CD14-positive monocyte (primary cell): ENCODE measurements around the gene FAM181B. TPM values are rescaled to one million over a fixed set of nuclear protein-coding genes. Genes with fewer than 3 reads are reported as not detected.

Source experiments
- DNase-seq, 3 donors: peaks; one replicate each; pipeline ENCODE4 v3.0.0-alpha.2; 2011 to 2022
- H2AFZ ChIP-seq: 2 replicates; pipeline ENCODE4 v1.6.0; 2012; ENCODE audit warnings: mild to moderate bottlenecking, low read depth, low read length, inconsistent platforms; ENCODE audit not compliant: insufficient read depth, poor library complexity, severe bottlenecking
- H3K27ac ChIP-seq, 2 donors: 1 replicate in 1 of 2; 2 replicates in 1 of 2; pipeline ENCODE4 v1.5.1; 2012 to 2013; ENCODE audit warnings: low read length in 2 of 2, control low read depth in 1 of 2, inconsistent platforms in 1 of 2, low read depth in 1 of 2, mild to moderate bottlenecking in 1 of 2
- H3K27me3 ChIP-seq, 2 donors: one replicate each; pipeline versions ENCODE4 v1.6.0 to v1.6.1; 2011 to 2013; ENCODE audit warnings: low read length in 2 of 2; ENCODE audit not compliant: control insufficient read depth in 2 of 2, insufficient read depth in 2 of 2
- H3K36me3 ChIP-seq, 2 donors: replicated peaks in 1 of 2; 1 replicate in 1 of 2; 2 replicates in 1 of 2; pipeline versions ENCODE4 v1.5.1 to v1.6.1; 2012 to 2013; ENCODE audit warnings: low read length in 2 of 2, control low read depth in 1 of 2, inconsistent platforms in 1 of 2, mild to moderate bottlenecking in 1 of 2; ENCODE audit not compliant: insufficient read depth in 2 of 2, control insufficient read depth in 1 of 2
- H3K4me1 ChIP-seq, 2 donors: 1 replicate in 1 of 2; 2 replicates in 1 of 2; pipeline versions ENCODE4 v1.5.1 to v1.6.1; 2012 to 2013; ENCODE audit warnings: low read length in 2 of 2, control low read depth in 1 of 2, inconsistent platforms in 1 of 2, mild to moderate bottlenecking in 1 of 2, moderate library complexity in 1 of 2; ENCODE audit not compliant: insufficient read depth in 2 of 2, control insufficient read depth in 1 of 2
- H3K4me2 ChIP-seq: replicated peaks from 2 replicates; pipeline ENCODE3; 2012; ENCODE audit warnings: low read length, moderate library complexity, mild to moderate bottlenecking; ENCODE audit not compliant: poor library complexity, severe bottlenecking; ENCODE audit errors: extremely low read depth
- H3K4me3 ChIP-seq, 3 experiments: fragments of 200-600 bp in 1 of 3; sonication (generic) in 1 of 3; replicated peaks in 1 of 3; 1 replicate in 2 of 3; 2 replicates in 1 of 3; pipeline ENCODE4 v1.5.1; 2011 to 2013; ENCODE audit warnings: low read length in 3 of 3, mild to moderate bottlenecking in 3 of 3, control low read depth in 2 of 3, low read depth in 2 of 3, inconsistent platforms in 1 of 3, moderate library complexity in 1 of 3
- H3K79me2 ChIP-seq: 2 replicates; pipeline ENCODE4 v1.6.0; 2012; ENCODE audit warnings: mild to moderate bottlenecking, control low read depth, inconsistent platforms, low read length, moderate library complexity; ENCODE audit not compliant: insufficient read depth
- H3K9ac ChIP-seq: 2 replicates; pipeline ENCODE4 v1.6.0; 2017; ENCODE audit warnings: low read length, mild to moderate bottlenecking; ENCODE audit not compliant: insufficient read depth, poor library complexity, severe bottlenecking
- H3K9me3 ChIP-seq, 2 donors: replicated peaks in 1 of 2; 1 replicate in 1 of 2; 2 replicates in 1 of 2; pipeline versions ENCODE4 v1.5.1 to v1.6.1; 2012 to 2013; ENCODE audit warnings: low read length in 2 of 2, control low read depth in 1 of 2; ENCODE audit not compliant: control insufficient read depth in 1 of 2, insufficient read depth in 1 of 2
- H4K20me1 ChIP-seq: 2 replicates; pipeline ENCODE4 v1.6.0; 2012; ENCODE audit warnings: mild to moderate bottlenecking, low read length, control low read depth, moderate library complexity; ENCODE audit not compliant: insufficient read depth
- H3K27ac Mint-ChIP-seq, 7 donors: one replicate each; pipeline ENCODE4 v1.8.0; 2020; ENCODE audit warnings: mild to moderate bottlenecking in 7 of 7, mixed read lengths in 7 of 7, moderate library complexity in 6 of 7, inconsistent platforms in 2 of 7
- H3K27me3 Mint-ChIP-seq, 3 donors: one replicate each; pipeline ENCODE4 v1.8.0; 2021 to 2022; ENCODE audit warnings: low read depth in 3 of 3, mild to moderate bottlenecking in 3 of 3, mixed read lengths in 3 of 3, moderate library complexity in 3 of 3, inconsistent platforms in 1 of 3
- H3K36me3 Mint-ChIP-seq, 2 donors: one replicate each; pipeline ENCODE4 v1.8.0; 2020; ENCODE audit warnings: mixed read lengths in 2 of 2, inconsistent platforms in 1 of 2, mild to moderate bottlenecking in 1 of 2
- H3K4me1 Mint-ChIP-seq: one replicate; pipeline ENCODE4 v1.8.0; 2020; ENCODE audit warnings: mild to moderate bottlenecking, mixed read lengths
- H3K4me3 Mint-ChIP-seq, 2 donors: one replicate each; pipeline ENCODE4 v1.8.0; 2020; ENCODE audit warnings: mild to moderate bottlenecking in 2 of 2, mixed read lengths in 2 of 2, moderate library complexity in 1 of 2
- H3K9me3 Mint-ChIP-seq, 7 donors: one replicate each; pipeline ENCODE4 v1.8.0; 2020 to 2022; ENCODE audit warnings: mixed read lengths in 7 of 7, mild to moderate bottlenecking in 6 of 7, moderate library complexity in 6 of 7, inconsistent platforms in 2 of 7
- CTCF ChIP-seq: fragments of 200-600 bp; IDR thresholded peaks from one replicate; pipeline ENCODE4 v1.8.0; 2022; ENCODE audit warnings: antibody characterized with exemption, mild to moderate bottlenecking
- WGBS: methylation state at CpG from one replicate; pipeline ENCODE4 v1.1.5; 2013; ENCODE audit warnings: missing lambda C conversion rate; ENCODE audit not compliant: insufficient coverage; 5-methylcytosine and 5-hydroxymethylcytosine counted together
- intact Hi-C, 2 donors: fragments of 100-400 bp; cut with micrococcal nuclease; formaldehyde crosslinking; loops; one replicate each; pipeline versions ENCODE4 v1.15.0 to v1.15.1; 2023
- polyA plus RNA-seq, 3 donors: library from polyadenylated mRNA; depleted of rRNA in 1 of 3; unstranded in 2 of 3; stranded (reverse) in 1 of 3; fragments of 300-500 nt in 2 of 3; fragments of >200 nt in 1 of 3; fragmentation: Illumina TruSeq in 2 of 3; gene quantifications; 1 replicate in 2 of 3; 2 replicates in 1 of 3; pipeline ENCODE4 v1.2.3, GENCODE V29; 2012 to 2021

Gene FAM181B
- polyA plus RNA-seq, 3 donors, result not detected

GRCh38 chr11:82719361-82720105 lies 14.1 kb downstream of the FAM181B start:
- Histone ChIP-seq H3K27ac (no peak overlapping the region), H3K4me1 (no peaks in the 10 kb centered on the region), H4K20me1 (no peaks in the 10 kb centered on the region), H3K36me3 (no peaks in the 10 kb centered on the region), H3K4me3 (no peak overlapping the region), H2AFZ (no peak overlapping the region), H3K9me3 (no peaks in the 10 kb centered on the region), H3K79me2 (no peaks in the 10 kb centered on the region), H3K27me3 (no peaks in the 10 kb centered on the region), H3K9ac (no peak overlapping the region), H3K4me2 (no peak overlapping the region)
- intact Hi-C loops, result no loop called here
- peaks cover 0 to 2% (median 0%) of the 10 kb centered on the region in 7 donors for H3K9me3 Mint-ChIP-seq
- no peak overlapping the region for H3K27ac Mint-ChIP-seq
- TF ChIP-seq CTCF, result no peak
- peaks cover 2% of the 10 kb centered on the region for H3K4me1 Mint-ChIP-seq
- DNase-seq, result no peak
- no peaks in the 10 kb centered on the region for H3K36me3 Mint-ChIP-seq
- peaks cover 0 to 8% (median 2%) of the 10 kb centered on the region in 3 donors for H3K27me3 Mint-ChIP-seq
- no peak overlapping the region for H3K4me3 Mint-ChIP-seq
- WGBS, result 92% methylated on average over 4 of the region's 5 CpGs

DNA sequence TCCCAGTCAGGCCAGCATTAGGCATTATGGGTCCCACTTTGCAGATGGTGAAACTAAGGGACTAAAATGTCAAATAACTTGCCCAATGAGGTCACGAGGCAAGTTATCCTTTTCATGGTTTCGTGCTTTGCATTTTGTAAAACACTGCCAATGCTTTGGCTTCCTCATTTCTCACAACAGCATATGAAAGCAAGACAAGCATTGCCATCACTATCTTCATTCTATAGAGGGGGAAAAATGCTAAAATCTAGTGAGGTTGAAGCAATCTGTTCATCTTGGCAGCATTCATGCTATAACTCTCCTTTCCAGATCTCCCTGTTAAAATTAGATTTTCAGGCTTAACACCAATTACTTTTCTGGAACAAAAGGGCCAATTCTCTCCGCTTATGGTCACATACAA lies 14.8 kb downstream of the FAM181B start:
- peaks cover 0 to 8% (median 0%) of the 10 kb centered on the region in 3 donors for H3K27me3 Mint-ChIP-seq
- H3K9me3 Mint-ChIP-seq, result peaks cover 0 to 2% (median 0%) of the 10 kb centered on the region in 7 donors
- no peaks in the 10 kb centered on the region for H3K36me3 ChIP-seq
- no peak overlapping the region for H3K4me3 ChIP-seq
- no peak overlapping the region for H3K4me2 ChIP-seq
- no peaks in the 10 kb centered on the region for H3K27me3 ChIP-seq
- H2AFZ ChIP-seq, result no peak overlapping the region
- no CpG with 5 or more reads among the region's 3 CpGs for whole genome bisulfite sequencing
- no peak for TF ChIP-seq CTCF
- H3K79me2 ChIP-seq, result no peaks in the 10 kb centered on the region
- H3K4me1 Mint-ChIP-seq, result peaks cover 2% of the 10 kb centered on the region
- H3K9ac ChIP-seq, result no peak overlapping the region
- H3K4me3 Mint-ChIP-seq, result no peak overlapping the region
- no peak for DNase-seq
- H3K27ac ChIP-seq, result no peak overlapping the region
- H3K9me3 ChIP-seq, result no peaks in the 10 kb centered on the region
- no peaks in the 10 kb centered on the region for H3K4me1 ChIP-seq
- H4K20me1 ChIP-seq, result no peaks in the 10 kb centered on the region
- no peaks in the 10 kb centered on the region for H3K36me3 Mint-ChIP-seq
- H3K27ac Mint-ChIP-seq, result no peak overlapping the region
- intact Hi-C loops, result no loop called here
